ENCODE data around the gene FOSL2.

FOSL2 gene

GRCh38 chr2:28397043-28397381, 4.4 kb downstream of the FOSL2 start:
- DNase-seq, result no peak

GRCh38 chr2:28398101-28398834, 5.6 kb downstream of the FOSL2 start:
- DNase-seq, result no peak

GRCh38 chr2:28399289-28399688, 6.6 kb downstream of the FOSL2 start:
- no peak for DNase-seq

GRCh38 chr2:28399956-28400355, 7.3 kb downstream of the FOSL2 start:
- DNase-seq, result no peak

GRCh38 chr2:28400419-28400818, 7.8 kb downstream of the FOSL2 start:
- DNase-seq, result no peak

GRCh38 chr2:28400921-28401320, 8.3 kb downstream of the FOSL2 start:
- DNase-seq, result no peak

GRCh38 chr2:28401411-28401810, 8.8 kb downstream of the FOSL2 start:
- no peak for DNase-seq

- no peak for DNase-seq
These were observed 9.4 kb downstream of the FOSL2 start for GRCh38 chr2:28401948-28402550.

- DNase-seq, result no peak
These were observed 10.8 kb downstream of the FOSL2 start for GRCh38 chr2:28403370-28403956.

- no peak for DNase-seq
These were observed 11.4 kb downstream of the FOSL2 start for GRCh38 chr2:28404086-28404485.

- DNase-seq, result no peak
These were observed 12.9 kb downstream of the FOSL2 start for GRCh38 chr2:28405537-28405936.

GRCh38 chr2:28406276-28407096, 13.8 kb downstream of the FOSL2 start:
- no peak for DNase-seq

- no peak for DNase-seq
These were observed 14.7 kb downstream of the FOSL2 start for GRCh38 chr2:28407131-28407975.

GRCh38 chr2:28407976-28408690, 15.5 kb downstream of the FOSL2 start:
- no peak for DNase-seq

- peak; percentile 70 for DNase-seq
These were observed 16.3 kb downstream of the FOSL2 start for GRCh38 chr2:28408764-28409599.

- DNase-seq, result peak; percentile 28
These were observed 18.6 kb downstream of the FOSL2 start for GRCh38 chr2:28411166-28411755.

- DNase-seq, result peak; percentile 19
These were observed 19.4 kb downstream of the FOSL2 start for GRCh38 chr2:28411956-28412609.

- no peak for DNase-seq
These were observed 20.0 kb downstream of the FOSL2 start for GRCh38 chr2:28412625-28413151.

- peak; percentile 29 for DNase-seq
These were observed 20.7 kb downstream of the FOSL2 start for GRCh38 chr2:28413152-28413898.

All from activated CD4-positive, CD25-positive, alpha-beta regulatory T cell treated with anti-CD3 and anti-CD28 coated beads, Interleukin-2, amount 50 U/mL, for 72 hours (primary cell).